H1 (cell line): Measurements from ENCODE around the gene MUC5AC. TPM values are rescaled to one million over a fixed set of nuclear protein-coding genes. Genes with fewer than 3 reads are reported as not detected.

Experiments
- EZH2 ChIP-seq: fragments of 200-600 bp; sonication (generic); IDR thresholded peaks from 2 replicates; pipeline ENCODE4 v1.7.1; 2012; ENCODE audit warnings: low read depth, mild to moderate bottlenecking, moderate library complexity, low read length, inconsistent platforms; ENCODE audit not compliant: severe bottlenecking
- NANOG ChIP-seq: IDR thresholded peaks from 2 replicates; pipeline ENCODE4 v1.6.1; 2011; ENCODE audit warnings: low read length, low read depth, mild to moderate bottlenecking, inconsistent platforms; ENCODE audit not compliant: insufficient read depth, poor library complexity, severe bottlenecking
- RAD21 ChIP-seq, 2 experiments: IDR thresholded peaks in 1 of 2; conservative IDR thresholded peaks in 1 of 2; 2 replicates each; pipeline ENCODE4 v1.6.1; 2011; ENCODE audit warnings: low read depth in 2 of 2, low read length in 2 of 2, improper control_type of control experiment in 1 of 2, inconsistent platforms in 1 of 2, mild to moderate bottlenecking in 1 of 2, moderate library complexity in 1 of 2
- polyA plus RNA-seq, 7 experiments: library from polyadenylated mRNA; depleted of rRNA in 3 of 7; stranded (reverse) in 5 of 7; unstranded in 2 of 7; fragments of >200 nt in 5 of 7; fragments of 200-250 nt in 2 of 7; gene quantifications; 1 replicate in 5 of 7; 2 replicates in 1 of 7; 4 replicates in 1 of 7; pipeline versions ENCODE4 v1.2.1 to v1.2.3, GENCODE V29; 2011 to 2013; ENCODE audit warnings: missing spikeins in 2 of 7, mixed read lengths in 2 of 7
- total RNA-seq: library from RNA; stranded (reverse); fragmentation: NEBNext Ultra II Directional; extraction: Animal tissue kit (Norgen Biotek cat#: 25700); gene quantifications from 2 replicates; pipeline ENCODE4 v1.2.1, GENCODE V29; 2021
- TF ChIP-seq, protein P1 (sequence below): fragments of 300-600 bp; sonication (generic); IDR thresholded peaks from 2 replicates; pipeline ENCODE4 v1.7.1; 2012; ENCODE audit warnings: low read length, moderate library complexity, mild to moderate bottlenecking, inconsistent platforms; ENCODE audit not compliant: insufficient replicate concordance

Gene MUC5AC
- total and polyA plus RNA-seq, 2 of the 8 experiments (the other 6 are each of a cell fraction or from before 2014, with no cell fraction given) = not detected

DNA sequence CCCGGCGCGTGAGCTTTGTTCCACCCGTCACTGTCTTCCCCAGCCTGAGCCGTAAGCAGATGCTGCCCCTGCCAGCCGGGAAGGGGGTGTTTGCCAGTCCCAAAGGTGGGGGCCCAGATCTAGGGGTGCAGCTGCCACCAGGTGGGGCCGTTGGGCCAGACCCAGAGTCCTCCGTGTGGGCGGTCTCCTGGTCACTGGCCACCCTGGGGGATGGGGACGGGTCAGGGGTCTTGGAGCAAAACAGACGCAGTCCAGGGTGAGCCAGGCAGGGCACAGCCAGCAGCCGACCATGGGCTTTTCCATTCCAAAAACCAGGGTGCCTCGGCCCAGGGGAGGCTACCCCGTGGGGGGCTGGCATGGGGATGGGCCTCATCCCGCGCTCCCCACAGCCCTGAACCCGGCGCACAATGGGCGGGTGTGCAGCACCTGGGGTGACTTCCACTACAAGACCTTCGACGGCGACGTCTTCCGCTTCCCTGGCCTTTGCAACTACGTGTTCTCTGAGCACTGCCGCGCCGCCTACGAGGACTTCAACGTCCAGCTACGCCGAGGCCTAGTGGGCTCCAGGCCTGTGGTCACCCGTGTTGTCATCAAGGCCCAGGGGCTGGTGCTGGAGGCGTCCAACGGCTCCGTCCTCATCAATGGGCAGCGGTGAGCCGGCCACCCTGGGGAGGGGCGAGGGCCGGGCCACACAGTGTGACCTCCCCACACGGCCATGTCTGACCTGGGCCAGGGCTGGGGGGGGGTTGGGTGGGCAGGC, 68.7 kb downstream of the MUC5AC start (continued):
- TF ChIP-seq, protein P1, sequence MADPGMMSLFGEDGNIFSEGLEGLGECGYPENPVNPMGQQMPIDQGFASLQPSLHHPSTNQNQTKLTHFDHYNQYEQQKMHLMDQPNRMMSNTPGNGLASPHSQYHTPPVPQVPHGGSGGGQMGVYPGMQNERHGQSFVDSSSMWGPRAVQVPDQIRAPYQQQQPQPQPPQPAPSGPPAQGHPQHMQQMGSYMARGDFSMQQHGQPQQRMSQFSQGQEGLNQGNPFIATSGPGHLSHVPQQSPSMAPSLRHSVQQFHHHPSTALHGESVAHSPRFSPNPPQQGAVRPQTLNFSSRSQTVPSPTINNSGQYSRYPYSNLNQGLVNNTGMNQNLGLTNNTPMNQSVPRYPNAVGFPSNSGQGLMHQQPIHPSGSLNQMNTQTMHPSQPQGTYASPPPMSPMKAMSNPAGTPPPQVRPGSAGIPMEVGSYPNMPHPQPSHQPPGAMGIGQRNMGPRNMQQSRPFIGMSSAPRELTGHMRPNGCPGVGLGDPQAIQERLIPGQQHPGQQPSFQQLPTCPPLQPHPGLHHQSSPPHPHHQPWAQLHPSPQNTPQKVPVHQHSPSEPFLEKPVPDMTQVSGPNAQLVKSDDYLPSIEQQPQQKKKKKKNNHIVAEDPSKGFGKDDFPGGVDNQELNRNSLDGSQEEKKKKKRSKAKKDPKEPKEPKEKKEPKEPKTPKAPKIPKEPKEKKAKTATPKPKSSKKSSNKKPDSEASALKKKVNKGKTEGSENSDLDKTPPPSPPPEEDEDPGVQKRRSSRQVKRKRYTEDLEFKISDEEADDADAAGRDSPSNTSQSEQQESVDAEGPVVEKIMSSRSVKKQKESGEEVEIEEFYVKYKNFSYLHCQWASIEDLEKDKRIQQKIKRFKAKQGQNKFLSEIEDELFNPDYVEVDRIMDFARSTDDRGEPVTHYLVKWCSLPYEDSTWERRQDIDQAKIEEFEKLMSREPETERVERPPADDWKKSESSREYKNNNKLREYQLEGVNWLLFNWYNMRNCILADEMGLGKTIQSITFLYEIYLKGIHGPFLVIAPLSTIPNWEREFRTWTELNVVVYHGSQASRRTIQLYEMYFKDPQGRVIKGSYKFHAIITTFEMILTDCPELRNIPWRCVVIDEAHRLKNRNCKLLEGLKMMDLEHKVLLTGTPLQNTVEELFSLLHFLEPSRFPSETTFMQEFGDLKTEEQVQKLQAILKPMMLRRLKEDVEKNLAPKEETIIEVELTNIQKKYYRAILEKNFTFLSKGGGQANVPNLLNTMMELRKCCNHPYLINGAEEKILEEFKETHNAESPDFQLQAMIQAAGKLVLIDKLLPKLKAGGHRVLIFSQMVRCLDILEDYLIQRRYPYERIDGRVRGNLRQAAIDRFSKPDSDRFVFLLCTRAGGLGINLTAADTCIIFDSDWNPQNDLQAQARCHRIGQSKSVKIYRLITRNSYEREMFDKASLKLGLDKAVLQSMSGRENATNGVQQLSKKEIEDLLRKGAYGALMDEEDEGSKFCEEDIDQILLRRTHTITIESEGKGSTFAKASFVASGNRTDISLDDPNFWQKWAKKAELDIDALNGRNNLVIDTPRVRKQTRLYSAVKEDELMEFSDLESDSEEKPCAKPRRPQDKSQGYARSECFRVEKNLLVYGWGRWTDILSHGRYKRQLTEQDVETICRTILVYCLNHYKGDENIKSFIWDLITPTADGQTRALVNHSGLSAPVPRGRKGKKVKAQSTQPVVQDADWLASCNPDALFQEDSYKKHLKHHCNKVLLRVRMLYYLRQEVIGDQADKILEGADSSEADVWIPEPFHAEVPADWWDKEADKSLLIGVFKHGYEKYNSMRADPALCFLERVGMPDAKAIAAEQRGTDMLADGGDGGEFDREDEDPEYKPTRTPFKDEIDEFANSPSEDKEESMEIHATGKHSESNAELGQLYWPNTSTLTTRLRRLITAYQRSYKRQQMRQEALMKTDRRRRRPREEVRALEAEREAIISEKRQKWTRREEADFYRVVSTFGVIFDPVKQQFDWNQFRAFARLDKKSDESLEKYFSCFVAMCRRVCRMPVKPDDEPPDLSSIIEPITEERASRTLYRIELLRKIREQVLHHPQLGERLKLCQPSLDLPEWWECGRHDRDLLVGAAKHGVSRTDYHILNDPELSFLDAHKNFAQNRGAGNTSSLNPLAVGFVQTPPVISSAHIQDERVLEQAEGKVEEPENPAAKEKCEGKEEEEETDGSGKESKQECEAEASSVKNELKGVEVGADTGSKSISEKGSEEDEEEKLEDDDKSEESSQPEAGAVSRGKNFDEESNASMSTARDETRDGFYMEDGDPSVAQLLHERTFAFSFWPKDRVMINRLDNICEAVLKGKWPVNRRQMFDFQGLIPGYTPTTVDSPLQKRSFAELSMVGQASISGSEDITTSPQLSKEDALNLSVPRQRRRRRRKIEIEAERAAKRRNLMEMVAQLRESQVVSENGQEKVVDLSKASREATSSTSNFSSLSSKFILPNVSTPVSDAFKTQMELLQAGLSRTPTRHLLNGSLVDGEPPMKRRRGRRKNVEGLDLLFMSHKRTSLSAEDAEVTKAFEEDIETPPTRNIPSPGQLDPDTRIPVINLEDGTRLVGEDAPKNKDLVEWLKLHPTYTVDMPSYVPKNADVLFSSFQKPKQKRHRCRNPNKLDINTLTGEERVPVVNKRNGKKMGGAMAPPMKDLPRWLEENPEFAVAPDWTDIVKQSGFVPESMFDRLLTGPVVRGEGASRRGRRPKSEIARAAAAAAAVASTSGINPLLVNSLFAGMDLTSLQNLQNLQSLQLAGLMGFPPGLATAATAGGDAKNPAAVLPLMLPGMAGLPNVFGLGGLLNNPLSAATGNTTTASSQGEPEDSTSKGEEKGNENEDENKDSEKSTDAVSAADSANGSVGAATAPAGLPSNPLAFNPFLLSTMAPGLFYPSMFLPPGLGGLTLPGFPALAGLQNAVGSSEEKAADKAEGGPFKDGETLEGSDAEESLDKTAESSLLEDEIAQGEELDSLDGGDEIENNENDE = no peak
- no peak for TF ChIP-seq NANOG
- TF ChIP-seq EZH2 = no peak
- peak; percentile 43 to 59 for TF ChIP-seq RAD21 (IDR thresholded peaks at IDR 0.05 in 1 of 2, conservative IDR thresholded peaks at IDR 0.05 in 1 of 2; ENCODE audit: low read depth in 2 of 2, low read length in 2 of 2)
